Psoas muscle (tissue), 8 donors: Measurements from ENCODE around the gene CRISPLD2. TPM values are rescaled to one million over a fixed set of nuclear protein-coding genes. Genes with fewer than 3 reads are reported as not detected.

ENCODE experiments used
- ATAC-seq, 4 donors: fragments of 200-7000 bp; cut with Tn5 transposase; one replicate each; pipeline ENCODE4 v1.9.1; 2020; ENCODE audit warnings: moderate library complexity in 3 of 4, mild to moderate bottlenecking in 2 of 4
- DNase-seq, 2 donors: peaks; one replicate each; pipeline ENCODE4 v3.0.0-alpha.2; 2020
- H3K27ac ChIP-seq: fragments of 200-600 bp; one replicate; pipeline ENCODE4 v1.8.0; 2022
- H3K27me3 ChIP-seq, 3 donors: fragments of 200-600 bp in 1 of 3; one replicate each; pipeline versions ENCODE4 v1.6.1 to v1.8.0; 2013 to 2022; ENCODE audit warnings: low read length in 2 of 3, mild to moderate bottlenecking in 2 of 3, moderate library complexity in 1 of 3; ENCODE audit not compliant: insufficient read depth in 3 of 3
- H3K36me3 ChIP-seq, 2 donors: fragments of 200-600 bp in 1 of 2; one replicate each; pipeline versions ENCODE4 v1.6.1 to v1.8.0; 2013 to 2022; ENCODE audit warnings: low read depth in 1 of 2, mild to moderate bottlenecking in 1 of 2, moderate library complexity in 1 of 2; ENCODE audit not compliant: insufficient read depth in 1 of 2
- H3K4me1 ChIP-seq: fragments of 200-600 bp; one replicate; pipeline ENCODE4 v1.8.0; 2022
- H3K4me3 ChIP-seq: fragments of 200-600 bp; one replicate; pipeline ENCODE4 v1.8.0; 2022; ENCODE audit warnings: mild to moderate bottlenecking
- H3K9me3 ChIP-seq: fragments of 200-600 bp; one replicate; pipeline ENCODE4 v1.8.0; 2022
- WGBS, 3 donors: extraction: QIAGEN DNeasy Blood & Tissue Kit; methylation state at CpG; one replicate each; pipeline versions ENCODE4 v1.1.6 to v1.1.7; 2013; 5-methylcytosine and 5-hydroxymethylcytosine counted together
- intact Hi-C, 2 donors: fragments of 100-400 bp; cut with DNase I; formaldehyde crosslinking; loops; one replicate each; pipeline versions ENCODE4 v1.11.0 to v1.14.2; 2022
- polyA plus RNA-seq, 3 donors: library from polyadenylated mRNA; stranded (reverse); fragments of 200-250 nt; gene quantifications; one replicate each; pipeline ENCODE4 v1.2.3, GENCODE V29; 2013
- total RNA-seq, 4 donors: library from RNA; stranded (reverse); fragmentation: NEBNext Ultra II Directional in 2 of 4; extraction: Animal tissue kit (Norgen Biotek cat#: 25700) in 2 of 4; gene quantifications; one replicate each; pipeline versions ENCODE4 v1.2.1 to v1.2.4, GENCODE V29; 2021 to 2023
- TF ChIP-seq, protein P1 (sequence below): fragments of 200-600 bp; IDR thresholded peaks from one replicate; pipeline ENCODE4 v1.8.0; 2022; ENCODE audit warnings: antibody characterized with exemption
- donor health status: healthy with polysubstance abuse.
- donor health status: DM: no; HTN: no; CAD: no; lungs with moderate emphysema.
- donor health status: Bipolar disorder and iron deficiency.
- donor health status: healthy.
- donor health status: DM: yes; HTN: yes; CAD: no.
- donor health status: DM: no; HTN: no; CAD: no.
- donor health status: DM: no; HTN: no; CAD: no.
- donor health status: DM: yes; HTN: yes; CAD: no.

The CRISPLD2 gene
- total and polyA plus RNA-seq, 7 donors = 7.1 to 28.6 (median 11.5) TPM

- Histone ChIP-seq H3K4me3 (no peak overlapping the region), H3K36me3 (no peaks in the 10 kb centered on the region), H3K27me3 (peaks cover 0 to 56% (median 9%) of the 10 kb centered on the region in 3 donors), H3K9me3 (no peaks in the 10 kb centered on the region), H3K4me1 (peaks cover 6% of the 10 kb centered on the region), H3K27ac (no peak overlapping the region)
- DNase-seq (no peak), ATAC-seq (no peak)
- intact Hi-C loops = no loop called here
- WGBS, 3 donors = 67 to 80% (median 79%) methylated on average over 9 of the region's 9 CpGs
- TF ChIP-seq, protein P1, sequence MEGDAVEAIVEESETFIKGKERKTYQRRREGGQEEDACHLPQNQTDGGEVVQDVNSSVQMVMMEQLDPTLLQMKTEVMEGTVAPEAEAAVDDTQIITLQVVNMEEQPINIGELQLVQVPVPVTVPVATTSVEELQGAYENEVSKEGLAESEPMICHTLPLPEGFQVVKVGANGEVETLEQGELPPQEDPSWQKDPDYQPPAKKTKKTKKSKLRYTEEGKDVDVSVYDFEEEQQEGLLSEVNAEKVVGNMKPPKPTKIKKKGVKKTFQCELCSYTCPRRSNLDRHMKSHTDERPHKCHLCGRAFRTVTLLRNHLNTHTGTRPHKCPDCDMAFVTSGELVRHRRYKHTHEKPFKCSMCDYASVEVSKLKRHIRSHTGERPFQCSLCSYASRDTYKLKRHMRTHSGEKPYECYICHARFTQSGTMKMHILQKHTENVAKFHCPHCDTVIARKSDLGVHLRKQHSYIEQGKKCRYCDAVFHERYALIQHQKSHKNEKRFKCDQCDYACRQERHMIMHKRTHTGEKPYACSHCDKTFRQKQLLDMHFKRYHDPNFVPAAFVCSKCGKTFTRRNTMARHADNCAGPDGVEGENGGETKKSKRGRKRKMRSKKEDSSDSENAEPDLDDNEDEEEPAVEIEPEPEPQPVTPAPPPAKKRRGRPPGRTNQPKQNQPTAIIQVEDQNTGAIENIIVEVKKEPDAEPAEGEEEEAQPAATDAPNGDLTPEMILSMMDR = no peak
Observed at GRCh38 chr16:84916178-84916577, 96.4 kb downstream of the CRISPLD2 start.

DNA sequence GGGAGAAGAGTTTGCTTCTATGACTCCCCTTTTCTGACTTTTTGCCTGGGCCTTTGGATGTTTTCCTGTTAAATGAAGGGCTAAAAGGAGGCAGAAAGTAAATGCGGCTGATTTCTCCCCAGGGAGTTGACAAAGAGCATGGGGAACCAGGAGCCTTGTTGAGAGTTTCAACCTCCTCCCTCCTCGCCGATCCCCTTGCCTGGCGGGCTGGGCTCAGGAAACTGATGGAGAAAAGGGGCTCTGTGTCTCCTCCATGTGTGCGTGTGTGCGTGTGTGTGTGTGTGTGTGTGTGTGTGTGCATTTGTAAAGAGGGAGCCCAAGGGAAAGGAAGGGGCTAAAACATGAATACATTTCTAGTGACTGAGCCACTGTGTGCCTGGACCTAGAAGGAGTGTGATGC, 97.1 kb downstream of the CRISPLD2 start:
- H3K4me1 ChIP-seq = peaks cover 6% of the 10 kb centered on the region
- H3K36me3 ChIP-seq = no peaks in the 10 kb centered on the region
- no peak overlapping the region for H3K4me3 ChIP-seq
- peaks cover 0 to 56% (median 12%) of the 10 kb centered on the region in 3 donors for H3K27me3 ChIP-seq
- DNase-seq (no peak), ATAC-seq (no peak)
- no peak overlapping the region for H3K27ac ChIP-seq
- H3K9me3 ChIP-seq = no peaks in the 10 kb centered on the region
- TF ChIP-seq, protein P1 = no peak
- WGBS, 3 donors = 65 to 74% (median 73%) methylated on average over 6 of the region's 6 CpGs
- intact Hi-C loops = no loop called here

- ATAC-seq (no peak), DNase-seq (no peak)
- H3K27me3 ChIP-seq = peaks cover 0 to 55% (median 12%) of the 10 kb centered on the region in 3 donors
- TF ChIP-seq, protein P1 = no peak
- H3K4me1 ChIP-seq = peaks cover 12% of the 10 kb centered on the region
- no peak overlapping the region for H3K27ac ChIP-seq
- intact Hi-C loops = no loop called here
- H3K36me3 ChIP-seq = no peaks in the 10 kb centered on the region
- H3K9me3 ChIP-seq = no peaks in the 10 kb centered on the region
- H3K4me3 ChIP-seq = no peak overlapping the region
- 57 to 70% (median 60%) methylated on average over 11 of the region's 11 CpGs for WGBS, 3 donors
Observed at GRCh38 chr16:84917492-84917891, 97.7 kb downstream of the CRISPLD2 start.

DNA sequence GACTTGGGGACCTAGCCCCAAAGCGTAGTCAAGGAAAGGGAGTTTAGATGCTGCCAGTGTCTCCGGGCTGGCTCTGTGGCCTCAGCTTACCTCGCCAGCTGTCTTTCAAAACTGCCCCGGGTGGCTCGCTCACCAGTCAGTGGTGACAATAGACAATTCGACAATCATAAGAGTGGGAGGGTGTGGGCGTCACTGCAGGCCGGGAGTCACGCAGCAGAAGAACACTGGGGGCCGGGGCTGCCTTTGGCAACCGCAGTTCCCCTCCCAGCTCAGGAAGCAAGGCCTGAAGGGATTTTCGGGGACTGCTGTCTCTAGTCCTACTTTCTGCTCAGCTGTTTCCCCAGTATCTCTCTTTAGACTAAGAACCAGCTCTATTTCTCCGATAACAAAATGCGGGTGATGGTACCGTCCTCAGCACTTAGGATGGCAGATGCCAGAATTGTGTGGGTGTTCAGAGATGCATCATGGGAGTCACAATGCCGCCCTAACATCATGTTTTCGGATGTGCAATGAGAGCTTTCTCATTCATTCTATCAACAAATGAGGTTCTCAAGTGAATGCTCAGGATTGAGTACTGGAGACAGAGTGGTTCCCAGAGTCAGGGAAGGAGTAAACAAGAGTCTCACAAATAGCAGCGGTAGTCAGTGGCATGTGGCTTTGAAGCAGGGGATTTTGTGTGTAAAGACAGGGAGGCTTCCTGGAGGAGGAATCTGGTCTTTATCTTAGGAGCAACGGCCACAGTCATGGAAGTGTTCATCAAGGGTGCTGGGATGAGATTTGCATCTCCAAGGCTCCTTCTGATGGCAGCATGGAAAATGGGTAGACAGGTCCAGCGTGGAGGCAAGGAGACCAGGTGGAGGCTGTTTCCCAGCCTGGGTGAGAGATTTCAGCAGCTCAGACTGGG, 98.5 kb downstream of the CRISPLD2 start:
- intact Hi-C loops = no loop called here
- H3K36me3 ChIP-seq = no peaks in the 10 kb centered on the region
- H3K4me3 ChIP-seq = no peak overlapping the region
- no peak for ATAC-seq
- no peak overlapping the region for H3K27ac ChIP-seq
- DNase-seq = no peak
- H3K9me3 ChIP-seq = no peaks in the 10 kb centered on the region
- H3K27me3 ChIP-seq = peaks cover 0 to 52% (median 12%) of the 10 kb centered on the region in 3 donors
- 59 to 75% (median 59%) methylated on average over 20 of the region's 20 CpGs for WGBS, 3 donors
- peaks cover 17% of the 10 kb centered on the region for H3K4me1 ChIP-seq
- TF ChIP-seq, protein P1 = no peak
